Erythroblast (primary cell): ENCODE measurements around the gene SPRED3.

Experiments
- DNase-seq, 2 experiments: peaks; one replicate each; lab custom pipeline; 2025; lab: John Stamatoyannopoulos, UW
- GATA1 ChIP-seq: IDR thresholded peaks from 2 replicates; pipeline ENCODE4 v1.6.1; 2011; ENCODE audit warnings: low read depth, mild to moderate bottlenecking, control low read depth, low read length, moderate library complexity
- POLR2A ChIP-seq: IDR thresholded peaks from 2 replicates; pipeline ENCODE4 v1.6.1; 2011; ENCODE audit warnings: mild to moderate bottlenecking, low read length

SPRED3 gene

DNA sequence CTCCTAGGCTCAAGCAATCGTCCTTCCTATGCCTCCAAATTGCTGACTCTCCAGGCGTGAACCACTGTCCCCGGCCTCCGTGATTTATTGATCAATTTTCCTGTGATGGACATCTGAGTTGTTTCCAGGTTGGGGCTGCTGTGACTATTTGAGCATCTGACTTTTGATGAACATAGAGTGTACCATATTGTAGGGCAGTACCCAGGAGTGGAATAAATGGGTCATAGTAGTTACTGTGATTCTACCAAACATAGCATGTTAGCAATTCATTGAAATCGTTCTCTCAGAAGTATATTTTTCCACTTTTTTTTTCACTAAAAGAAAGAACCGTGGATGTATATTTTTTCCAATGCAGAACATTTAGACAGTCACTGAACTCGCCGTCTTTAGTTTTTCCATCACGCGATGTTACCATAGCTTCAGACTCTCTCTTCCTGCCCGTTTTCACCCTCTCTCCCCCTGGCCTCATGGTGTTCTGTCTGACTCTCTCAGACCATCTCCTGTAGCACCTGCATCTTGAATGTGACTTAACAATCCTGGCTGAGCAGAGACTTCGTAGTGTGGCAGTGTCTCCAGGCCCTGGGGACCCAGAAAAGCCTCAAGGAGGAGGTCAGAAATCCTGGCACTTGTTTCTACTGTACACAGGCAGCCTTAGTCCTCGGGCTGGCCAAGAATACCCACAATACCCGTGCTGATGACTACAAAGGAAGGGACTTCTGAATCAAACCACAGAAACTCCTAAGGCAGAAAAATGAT is 40.7 kb downstream of the SPRED3 start:
- no peak for DNase-seq
- no peak for TF ChIP-seq GATA1
- TF ChIP-seq POLR2A: no peak

DNA sequence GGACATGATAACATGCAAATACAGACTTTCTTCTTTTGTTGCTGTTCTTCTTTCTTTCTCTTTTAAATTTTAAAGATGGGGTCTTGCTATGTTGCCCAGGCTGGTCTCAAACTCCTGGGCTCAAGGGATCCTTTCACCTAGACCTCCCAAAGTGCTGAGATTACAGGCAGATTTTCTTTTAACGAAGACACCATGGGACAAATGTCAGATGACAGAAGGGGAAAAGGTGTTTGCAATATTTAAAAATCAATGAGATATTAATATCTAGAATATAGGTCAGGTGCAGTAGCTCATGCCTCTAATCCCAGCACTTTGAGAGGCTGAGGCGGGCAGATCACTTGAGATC is 41.3 kb downstream of the SPRED3 start:
- TF ChIP-seq GATA1 (no peak), POLR2A (no peak)
- no peak for DNase-seq

GRCh38 chr19:38430931-38431330 is 42.4 kb downstream of the SPRED3 start:
- TF ChIP-seq POLR2A (no peak), GATA1 (no peak)
- DNase-seq: no peak

DNA sequence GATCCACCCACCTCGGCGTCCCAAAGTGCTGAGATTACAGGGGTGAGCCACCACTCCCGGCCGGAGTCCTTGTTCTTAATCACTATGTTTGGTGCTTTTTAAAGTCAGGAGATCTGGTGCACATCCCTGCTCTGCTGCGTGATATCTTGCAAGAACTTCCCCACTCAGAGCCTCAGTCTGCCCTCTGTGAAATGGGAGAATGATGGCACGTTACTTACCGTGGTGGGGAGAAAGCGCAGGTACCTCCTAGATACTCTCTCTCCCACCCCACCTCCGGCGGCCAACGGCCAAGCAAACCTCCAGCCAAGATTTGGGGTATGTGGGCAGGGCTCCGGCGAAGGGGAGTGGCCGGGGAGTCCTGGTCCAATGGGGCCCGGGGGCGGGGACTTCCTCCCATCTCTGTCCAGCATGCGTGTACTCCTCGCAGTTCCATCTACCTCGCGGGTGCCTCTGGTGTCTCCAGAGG is 44.8 kb downstream of the SPRED3 start, which contains the start of gene RYR1:
Gene RYR1, plus strand, starts transcription at position 424 of the 466 bp plus-strand sequence. CDS start 139 bp downstream, outside the sequence.
- no peak for DNase-seq
- TF ChIP-seq POLR2A: no peak
- no peak for TF ChIP-seq GATA1

GRCh38 chr19:38434549-38435051 is 46.1 kb downstream of the SPRED3 start:
- TF ChIP-seq POLR2A (no peak), GATA1 (no peak)
- no peak for DNase-seq

- no peak for DNase-seq
- TF ChIP-seq POLR2A: no peak
- TF ChIP-seq GATA1: no peak
These were observed 48.8 kb downstream of the SPRED3 start for GRCh38 chr19:38437295-38437694.

- no peak for TF ChIP-seq POLR2A
- no peak for TF ChIP-seq GATA1
- no peak for DNase-seq
These were observed 49.4 kb downstream of the SPRED3 start for GRCh38 chr19:38437917-38438316.

DNA sequence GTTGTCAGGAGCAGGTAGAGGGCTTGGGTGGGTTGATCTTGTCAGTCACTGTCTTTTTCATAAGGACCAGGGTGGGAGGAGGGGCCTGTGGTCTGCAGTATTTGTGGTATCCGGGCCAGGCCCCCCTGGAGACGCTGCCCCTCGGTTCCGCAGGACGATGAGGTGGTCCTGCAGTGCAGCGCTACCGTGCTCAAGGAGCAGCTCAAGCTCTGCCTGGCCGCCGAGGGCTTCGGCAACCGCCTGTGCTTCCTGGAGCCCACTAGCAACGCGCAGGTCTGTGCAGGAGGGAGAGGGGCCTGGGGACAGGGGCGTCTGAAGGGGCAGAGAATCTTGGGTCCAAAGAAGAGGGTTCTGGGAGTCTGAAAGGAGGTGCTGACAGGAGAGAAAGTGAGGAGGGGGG is 52.1 kb downstream of the SPRED3 start:
- DNase-seq: no peak
- TF ChIP-seq POLR2A (no peak), GATA1 (no peak)

- TF ChIP-seq POLR2A: no peak
- no peak for TF ChIP-seq GATA1
- no peak for DNase-seq
These were observed 53.3 kb downstream of the SPRED3 start for GRCh38 chr19:38441657-38442348.

DNA sequence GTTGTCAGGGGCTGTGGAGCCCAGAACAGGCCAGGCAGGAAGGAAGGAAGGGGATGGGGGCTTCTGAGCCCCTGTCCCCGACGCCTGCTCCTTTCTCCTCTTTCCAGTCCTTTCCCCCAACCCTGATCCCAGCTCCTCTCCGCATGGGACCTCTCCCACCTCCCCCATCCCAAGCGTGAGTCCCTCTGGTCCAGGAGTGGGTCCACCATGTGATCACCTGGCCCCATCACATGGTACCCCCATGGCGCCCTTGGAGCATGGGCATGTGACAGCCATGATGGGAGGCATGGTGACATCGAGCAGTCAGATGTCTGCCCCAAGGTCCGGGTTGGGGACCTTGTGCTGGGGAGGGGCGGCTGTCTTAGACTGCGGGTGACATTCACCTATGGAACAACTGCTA is 54.2 kb downstream of the SPRED3 start:
- no peak for DNase-seq
- TF ChIP-seq POLR2A (no peak), GATA1 (no peak)

DNA sequence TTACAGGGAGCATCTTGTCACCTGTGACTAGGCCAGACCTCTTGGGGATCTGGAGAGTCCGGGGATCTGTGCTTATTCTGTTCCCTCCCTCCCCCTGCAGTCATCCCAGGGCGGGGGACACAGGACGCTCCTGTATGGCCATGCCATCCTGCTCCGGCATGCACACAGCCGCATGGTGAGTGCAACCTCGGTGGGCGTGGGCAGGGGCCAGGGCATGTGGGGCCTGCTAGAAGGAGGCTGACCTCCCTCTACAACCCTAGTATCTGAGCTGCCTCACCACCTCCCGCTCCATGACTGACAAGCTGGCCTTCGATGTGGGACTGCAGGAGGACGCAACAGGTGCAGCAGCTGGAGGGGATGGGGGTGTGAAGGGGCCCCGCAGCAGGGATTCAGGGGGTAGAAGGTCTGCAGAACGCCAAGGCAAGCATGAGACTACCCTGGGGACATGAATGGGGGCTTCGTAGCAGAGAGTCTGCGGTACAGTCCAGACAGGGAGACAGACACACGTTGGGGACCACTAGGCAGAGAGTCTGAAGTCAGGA is 55.0 kb downstream of the SPRED3 start:
- TF ChIP-seq GATA1: no peak
- no peak for TF ChIP-seq POLR2A
- no peak for DNase-seq

DNA sequence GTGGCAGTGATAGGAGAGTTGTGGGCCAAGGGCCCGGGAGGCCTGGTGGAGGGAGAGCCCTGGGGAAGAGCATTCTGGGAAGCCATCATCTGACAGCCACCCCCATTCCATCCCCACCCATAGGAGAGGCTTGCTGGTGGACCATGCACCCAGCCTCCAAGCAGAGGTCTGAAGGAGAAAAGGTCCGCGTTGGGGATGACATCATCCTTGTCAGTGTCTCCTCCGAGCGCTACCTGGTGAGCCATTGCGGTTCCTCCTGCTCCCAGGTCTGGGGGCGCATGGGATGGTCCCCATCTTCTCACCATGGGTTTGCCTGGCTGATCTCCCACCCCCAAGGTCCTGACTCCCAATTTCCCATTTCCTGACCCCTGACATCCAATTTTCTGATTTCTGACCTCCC is 55.5 kb downstream of the SPRED3 start:
- no peak for DNase-seq
- no peak for TF ChIP-seq GATA1

- no peak for DNase-seq
- no peak for TF ChIP-seq GATA1
- no peak for TF ChIP-seq POLR2A
These were observed 56.9 kb downstream of the SPRED3 start for GRCh38 chr19:38445362-38445761.

GRCh38 chr19:38448225-38448624 is 59.7 kb downstream of the SPRED3 start:
- DNase-seq: no peak
- TF ChIP-seq POLR2A (no peak), GATA1 (no peak)
